Caco-2 (cell line): ENCODE measurements around the gene HTR4. TPM values are rescaled to one million over a fixed set of nuclear protein-coding genes. Genes with fewer than 3 reads are reported as not detected.

Source experiments
- BruUV-seq: library from RNA; stranded (reverse); fragments of 400-500 nt; replicated peaks from 2 replicates; lab custom pipeline; 2021; lab: Mats Ljungman, UMichigan
- CTCF ChIA-PET: fragments of 300-600 bp; sonication (Branson Sonifier 250); formaldehyde crosslinking; loops from one replicate; lab custom pipeline; 2022; ENCODE audit warnings: antibody characterized with exemption; lab: Charles Lee
- POLR2A ChIA-PET: fragments of 300-600 bp; sonication (Branson Sonifier 250); formaldehyde crosslinking; loops from one replicate; lab custom pipeline; 2022; ENCODE audit warnings: antibody characterized with exemption; lab: Charles Lee
- DNase-seq, 2 experiments: peaks; one replicate each; pipeline versions ENCODE4 v3.0.0 to v3.0.0-alpha.2; 2020 to 2022
- H3K27me3 ChIP-seq: replicated peaks from 2 replicates; pipeline ENCODE4 v1.6.0; 2011; ENCODE audit warnings: low read length; ENCODE audit not compliant: control insufficient read depth, insufficient read depth
- H3K36me3 ChIP-seq: 2 replicates; pipeline ENCODE4 v1.5.1; 2011; ENCODE audit warnings: low read length; ENCODE audit not compliant: control insufficient read depth, insufficient read depth
- H3K4me1 ChIP-seq: fragments of 250-450 bp; sonication (Bioruptor Pico); 2 replicates; pipeline ENCODE4 v1.5.1; 2020; ENCODE audit warnings: mild to moderate bottlenecking
- H3K4me3 ChIP-seq: 2 replicates; pipeline ENCODE4 v1.5.1; 2011; ENCODE audit warnings: low read depth, mild to moderate bottlenecking, control low read depth, low read length
- H3K9me3 ChIP-seq: fragments of 250-450 bp; sonication (Bioruptor Pico); 2 replicates; pipeline ENCODE4 v1.5.1; 2020; ENCODE audit warnings: mild to moderate bottlenecking, moderate library complexity
- H3K27ac Mint-ChIP-seq: one replicate; pipeline ENCODE4 v1.8.0; 2022; ENCODE audit warnings: mixed read lengths; ENCODE audit not compliant: unreplicated experiment
- H3K27me3 Mint-ChIP-seq: one replicate; pipeline ENCODE4 v1.8.0; 2022; ENCODE audit warnings: mixed read lengths; ENCODE audit not compliant: insufficient read depth, unreplicated experiment
- H3K36me3 Mint-ChIP-seq: one replicate; pipeline ENCODE4 v1.8.0; 2022; ENCODE audit warnings: mild to moderate bottlenecking, mixed read lengths; ENCODE audit not compliant: insufficient read depth, unreplicated experiment
- H3K4me1 Mint-ChIP-seq: one replicate; pipeline ENCODE4 v1.8.0; 2022; ENCODE audit warnings: low read depth, mixed read lengths; ENCODE audit not compliant: unreplicated experiment
- H3K4me3 Mint-ChIP-seq: one replicate; pipeline ENCODE4 v1.8.0; 2022; ENCODE audit warnings: mild to moderate bottlenecking, moderate library complexity, mixed read lengths; ENCODE audit not compliant: unreplicated experiment
- H3K9me3 Mint-ChIP-seq: one replicate; pipeline ENCODE4 v1.8.0; 2022; ENCODE audit warnings: mixed read lengths; ENCODE audit not compliant: unreplicated experiment
- intact Hi-C: fragments of 100-400 bp; cut with micrococcal nuclease; formaldehyde crosslinking; loops from one replicate; pipeline ENCODE4 v1.10.0; 2022; ENCODE audit not compliant: unreplicated experiment
- total RNA-seq: library from RNA; stranded (reverse); gene quantifications from 2 replicates; pipeline ENCODE4 v1.2.3, GENCODE V29; 2022
- TF ChIP-seq, protein P1 (sequence below), 2 experiments: fragments of 200-600 bp in 1 of 2; IDR thresholded peaks; 1 replicate in 1 of 2; 2 replicates in 1 of 2; pipeline versions ENCODE4 v1.5.1 to v1.8.0; 2011 to 2022; ENCODE audit warnings: antibody characterized with exemption in 1 of 2, control low read depth in 1 of 2, inconsistent platforms in 1 of 2, low read depth in 1 of 2, low read length in 1 of 2, mild to moderate bottlenecking in 1 of 2, moderate library complexity in 1 of 2; ENCODE audit not compliant: insufficient read depth in 1 of 2, severe bottlenecking in 1 of 2, unreplicated experiment in 1 of 2

HTR4 gene
- total RNA-seq, 1 experiment from 2014 or later: not detected

DNA sequence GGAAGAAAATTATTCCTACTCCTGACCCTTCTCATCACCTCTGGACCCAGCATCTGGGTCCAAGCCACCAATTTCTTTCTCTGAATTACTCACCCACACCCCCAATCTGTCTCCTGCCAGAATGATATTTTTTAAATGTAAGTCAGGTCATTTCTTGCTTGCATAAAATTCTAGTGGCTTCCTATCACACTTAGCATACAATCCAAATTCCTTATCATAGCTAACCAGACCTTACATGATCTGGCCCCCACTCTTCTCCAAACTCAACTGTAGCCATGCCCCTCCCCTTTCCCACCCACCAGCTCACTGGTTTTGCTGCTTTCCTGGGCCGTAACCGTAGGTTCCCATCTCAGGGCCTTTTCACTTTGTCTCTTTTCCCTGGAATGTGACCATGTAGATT lies 15.2 kb downstream of the HTR4 start:
- Histone ChIP-seq H3K4me3 (no peak overlapping the region), H3K9me3 (no peaks in the 10 kb centered on the region), H3K4me1 (no peaks in the 10 kb centered on the region), H3K36me3 (no peaks in the 10 kb centered on the region), H3K27me3 (no peaks in the 10 kb centered on the region)
- BruUV-seq: no TSS peak
- H3K36me3 Mint-ChIP-seq: no peaks in the 10 kb centered on the region
- H3K9me3 Mint-ChIP-seq: no peaks in the 10 kb centered on the region
- H3K27me3 Mint-ChIP-seq: peaks cover 10% of the 10 kb centered on the region
- H3K4me1 Mint-ChIP-seq: no peaks in the 10 kb centered on the region
- H3K4me3 Mint-ChIP-seq: no peak overlapping the region
- CTCF ChIA-PET: no interaction called here
- TF ChIP-seq, protein P1, sequence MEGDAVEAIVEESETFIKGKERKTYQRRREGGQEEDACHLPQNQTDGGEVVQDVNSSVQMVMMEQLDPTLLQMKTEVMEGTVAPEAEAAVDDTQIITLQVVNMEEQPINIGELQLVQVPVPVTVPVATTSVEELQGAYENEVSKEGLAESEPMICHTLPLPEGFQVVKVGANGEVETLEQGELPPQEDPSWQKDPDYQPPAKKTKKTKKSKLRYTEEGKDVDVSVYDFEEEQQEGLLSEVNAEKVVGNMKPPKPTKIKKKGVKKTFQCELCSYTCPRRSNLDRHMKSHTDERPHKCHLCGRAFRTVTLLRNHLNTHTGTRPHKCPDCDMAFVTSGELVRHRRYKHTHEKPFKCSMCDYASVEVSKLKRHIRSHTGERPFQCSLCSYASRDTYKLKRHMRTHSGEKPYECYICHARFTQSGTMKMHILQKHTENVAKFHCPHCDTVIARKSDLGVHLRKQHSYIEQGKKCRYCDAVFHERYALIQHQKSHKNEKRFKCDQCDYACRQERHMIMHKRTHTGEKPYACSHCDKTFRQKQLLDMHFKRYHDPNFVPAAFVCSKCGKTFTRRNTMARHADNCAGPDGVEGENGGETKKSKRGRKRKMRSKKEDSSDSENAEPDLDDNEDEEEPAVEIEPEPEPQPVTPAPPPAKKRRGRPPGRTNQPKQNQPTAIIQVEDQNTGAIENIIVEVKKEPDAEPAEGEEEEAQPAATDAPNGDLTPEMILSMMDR (IDR thresholded peaks at IDR 0.05; ENCODE audit: insufficient read depth in 1 of 2, low read depth in 1 of 2, low read length in 1 of 2, severe bottlenecking in 1 of 2, unreplicated experiment in 1 of 2): no peak
- no peak overlapping the region for H3K27ac Mint-ChIP-seq
- intact Hi-C loops: no loop called here
- POLR2A ChIA-PET: no interaction called here
- DNase-seq: no peak

GRCh38 chr5:148636353-148636752 lies 18.0 kb downstream of the HTR4 start:
- no TSS peak for BruUV-seq
- Mint-ChIP-seq H3K27ac (no peak overlapping the region), H3K9me3 (no peaks in the 10 kb centered on the region), H3K36me3 (no peaks in the 10 kb centered on the region), H3K4me1 (no peaks in the 10 kb centered on the region), H3K4me3 (no peak overlapping the region), H3K27me3 (peaks cover 10% of the 10 kb centered on the region)
- TF ChIP-seq, protein P1 (IDR thresholded peaks at IDR 0.05; ENCODE audit: insufficient read depth in 1 of 2, low read depth in 1 of 2, low read length in 1 of 2, severe bottlenecking in 1 of 2, unreplicated experiment in 1 of 2): no peak
- no peaks in the 10 kb centered on the region for H3K9me3 ChIP-seq
- no peak for DNase-seq
- ChIA-PET POLR2A (no interaction called here), CTCF (no interaction called here)
- no peaks in the 10 kb centered on the region; the same call in 1 of the 2 replicates for H3K4me1 ChIP-seq
- H3K27me3 ChIP-seq: no peaks in the 10 kb centered on the region
- H3K36me3 ChIP-seq: no peaks in the 10 kb centered on the region
- intact Hi-C loops: no loop called here
- H3K4me3 ChIP-seq: no peak overlapping the region

GRCh38 chr5:148635321-148636083 lies 18.8 kb downstream of the HTR4 start:
- Histone ChIP-seq H3K36me3 (no peaks in the 10 kb centered on the region), H3K27me3 (no peaks in the 10 kb centered on the region), H3K4me3 (no peak overlapping the region), H3K4me1 (no peaks in the 10 kb centered on the region; the same call in 1 of the 2 replicates), H3K9me3 (no peaks in the 10 kb centered on the region)
- POLR2A ChIA-PET: no interaction called here
- Mint-ChIP-seq H3K4me3 (no peak overlapping the region), H3K9me3 (no peaks in the 10 kb centered on the region), H3K27me3 (peaks cover 10% of the 10 kb centered on the region), H3K27ac (no peak overlapping the region), H3K36me3 (no peaks in the 10 kb centered on the region), H3K4me1 (no peaks in the 10 kb centered on the region)
- DNase-seq: no peak
- BruUV-seq: no TSS peak
- CTCF ChIA-PET: no interaction called here
- intact Hi-C loops: no loop called here
- TF ChIP-seq, protein P1 (IDR thresholded peaks at IDR 0.05; ENCODE audit: insufficient read depth in 1 of 2, low read depth in 1 of 2, low read length in 1 of 2, severe bottlenecking in 1 of 2, unreplicated experiment in 1 of 2): no peak
